Urothelium cell line (cell line): ENCODE results near the gene SLC25A41.

ENCODE experiments used
- DNase-seq: peaks from one replicate; pipeline ENCODE4 v3.0.0; 2011; ENCODE audit warnings: low spot score, mixed read lengths
- FAIRE-seq: peaks from 2 replicates; lab custom pipeline; 2011; peaks lifted over from hg19 to GRCh38; lab: Jason Lieb, UNC

Gene SLC25A41

DNA sequence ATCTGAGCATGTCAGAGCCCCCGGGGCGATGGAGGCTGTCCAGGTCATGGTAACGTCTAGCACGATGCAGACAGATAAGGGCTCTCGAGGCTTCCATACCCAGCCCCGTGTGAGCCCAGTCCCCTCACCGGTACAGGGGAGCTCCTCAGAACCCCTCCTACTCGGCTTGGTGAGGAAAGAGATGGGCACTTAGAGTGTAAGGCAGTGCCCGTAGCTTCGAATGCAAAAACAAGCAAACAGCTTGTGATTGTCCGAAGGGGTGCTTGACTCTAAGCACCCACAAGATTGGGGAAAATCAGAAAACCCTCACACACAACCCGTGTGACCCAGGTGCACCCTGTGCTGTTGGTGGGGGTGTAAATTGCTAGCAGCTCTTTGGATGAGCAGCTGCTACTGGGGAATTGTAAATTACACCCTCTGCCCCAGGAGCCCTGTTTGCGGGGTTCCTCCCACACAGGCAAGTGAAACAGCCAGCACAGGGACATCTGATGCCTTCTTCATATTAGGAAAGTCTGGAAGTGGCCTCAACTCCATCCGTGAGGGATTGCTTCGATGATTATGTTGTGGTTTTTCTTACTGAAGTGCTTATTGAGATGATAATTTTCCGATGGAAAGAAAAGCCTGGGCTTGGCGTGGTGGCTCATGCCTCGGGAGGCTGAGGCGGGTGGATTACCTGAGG, 56.9 kb downstream of the SLC25A41 start:
- no peak for FAIRE-seq

More for the DNA sequence above, 56.9 kb downstream of the SLC25A41 start:
- no peak for DNase-seq
